WERI-Rb-1 (cell line): ENCODE data around the gene FAM193A.

ENCODE experiments used
- DNase-seq: peaks from one replicate; pipeline ENCODE4 v3.0.0-alpha.2; 2020
- H3K27ac ChIP-seq: fragments of 250-450 bp; sonication (Bioruptor Pico); 2 replicates; pipeline ENCODE4 v1.5.1; 2020; ENCODE audit warnings: mild to moderate bottlenecking, moderate library complexity
- H3K27me3 ChIP-seq: fragments of 250-450 bp; sonication (Bioruptor Pico); 2 replicates; pipeline ENCODE4 v1.5.1; 2021; ENCODE audit warnings: mild to moderate bottlenecking, low read depth, moderate library complexity; ENCODE audit not compliant: insufficient read depth, severe bottlenecking
- H3K36me3 ChIP-seq: fragments of 250-450 bp; sonication (Bioruptor Pico); 2 replicates; pipeline ENCODE4 v1.5.1; 2020; ENCODE audit warnings: mild to moderate bottlenecking, moderate library complexity
- H3K4me3 ChIP-seq: 2 replicates; pipeline ENCODE4 v1.5.1; 2011; ENCODE audit warnings: low read depth, mild to moderate bottlenecking, control low read depth, low read length
- H3K9me3 ChIP-seq: fragments of 250-450 bp; sonication (Bioruptor Pico); 2 replicates; pipeline ENCODE4 v1.5.1; 2021; ENCODE audit warnings: mild to moderate bottlenecking, moderate library complexity; ENCODE audit not compliant: severe bottlenecking
- CTCF ChIP-seq: IDR thresholded peaks from 2 replicates; pipeline ENCODE4 v1.5.1; 2011; ENCODE audit warnings: low read depth, mild to moderate bottlenecking, control low read depth, inconsistent platforms, low read length

The FAM193A gene

GRCh38 chr4:2647403-2648158 lies 111.1 kb downstream of the FAM193A start:
- no peak for TF ChIP-seq CTCF
- H3K36me3 ChIP-seq, result peaks cover 81% of the 10 kb centered on the region
- H3K27ac ChIP-seq, result no peak overlapping the region
- no peaks in the 10 kb centered on the region for H3K9me3 ChIP-seq
- H3K27me3 ChIP-seq, result no peaks in the 10 kb centered on the region
- peak; percentile 32 for DNase-seq
- H3K4me3 ChIP-seq, result no peak overlapping the region

- H3K27me3 ChIP-seq, result no peaks in the 10 kb centered on the region
- no peak overlapping the region for H3K4me3 ChIP-seq
- peaks cover 74% of the 10 kb centered on the region for H3K36me3 ChIP-seq
- no peak overlapping the region for H3K27ac ChIP-seq
- no peak for TF ChIP-seq CTCF
- DNase-seq, result no peak
- H3K9me3 ChIP-seq, result no peaks in the 10 kb centered on the region
Measured at GRCh38 chr4:2648159-2648814, 111.8 kb downstream of the FAM193A start.

GRCh38 chr4:2649604-2650114 lies 113.2 kb downstream of the FAM193A start:
- Histone ChIP-seq H3K4me3 (no peak overlapping the region), H3K9me3 (no peaks in the 10 kb centered on the region), H3K36me3 (peaks cover 69% of the 10 kb centered on the region), H3K27me3 (no peaks in the 10 kb centered on the region), H3K27ac (no peak overlapping the region)
- peak; percentile 0 for DNase-seq
- TF ChIP-seq CTCF, result no peak

- no peak for TF ChIP-seq CTCF
- Histone ChIP-seq H3K9me3 (no peaks in the 10 kb centered on the region), H3K4me3 (no peak overlapping the region), H3K27ac (no peak overlapping the region), H3K27me3 (no peaks in the 10 kb centered on the region), H3K36me3 (peaks cover 73% of the 10 kb centered on the region)
- DNase-seq, result no peak
Measured at GRCh38 chr4:2650276-2650675, 113.8 kb downstream of the FAM193A start.

- no peak for DNase-seq
- H3K36me3 ChIP-seq, result peaks cover 75% of the 10 kb centered on the region
Measured at GRCh38 chr4:2651546-2651945, 115.1 kb downstream of the FAM193A start.

More at GRCh38 chr4:2651546-2651945, 115.1 kb downstream of the FAM193A start:
- H3K27ac ChIP-seq, result no peak overlapping the region
- no peak overlapping the region for H3K4me3 ChIP-seq
- TF ChIP-seq CTCF, result no peak
- H3K9me3 ChIP-seq, result no peaks in the 10 kb centered on the region
- H3K27me3 ChIP-seq, result no peaks in the 10 kb centered on the region
